Smooth muscle cell of bladder (primary cell): Measurements from ENCODE around the gene NLRC3. TPM values are rescaled to one million over a fixed set of nuclear protein-coding genes. Genes with fewer than 3 reads are reported as not detected.

Source experiments
- total RNA-seq: library from RNA; depleted of rRNA; stranded (reverse); fragments of >200 nt; gene quantifications from 2 replicates; pipeline ENCODE4 v1.2.3, GENCODE V29; 2014

NLRC3 gene
- total RNA-seq: under 0.01 and 0.09 TPM in 2 replicates

DNA sequence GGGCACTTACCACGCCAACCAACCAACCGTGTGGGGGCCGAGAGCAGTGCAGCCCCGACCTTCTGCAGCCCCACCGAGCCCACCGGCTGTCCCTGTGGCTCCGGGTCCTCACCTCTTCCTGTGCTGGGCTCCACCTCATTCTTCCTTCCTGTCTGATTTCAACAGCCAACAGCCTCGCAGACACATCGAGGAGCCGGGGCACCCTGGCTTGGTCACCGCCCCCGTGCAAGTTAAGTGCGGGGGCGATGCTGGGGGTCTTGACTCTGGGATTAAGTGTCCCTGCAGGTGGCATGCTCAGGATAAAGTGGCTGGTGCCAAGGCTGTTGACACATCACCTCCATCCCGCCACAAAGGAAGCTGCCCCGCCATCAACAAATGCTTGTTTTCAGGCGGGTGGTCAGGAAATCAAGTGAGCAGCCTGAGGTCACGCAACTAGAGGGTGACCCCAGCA lies at the start of gene NLRC3:
Gene NLRC3, minus strand, starts transcription at position 102 of the 451 bp plus-strand sequence. CDS start 12,367 bp downstream, outside the sequence.

GRCh38 chr16:3611146-3611975 lies 34.2 kb upstream of the NLRC3 start, which contains the start of gene SLX4:
SLX4 (minus strand) TSS chr16:3611606; CDS start chr16:3608964, 2,642 bp downstream.

DNA sequence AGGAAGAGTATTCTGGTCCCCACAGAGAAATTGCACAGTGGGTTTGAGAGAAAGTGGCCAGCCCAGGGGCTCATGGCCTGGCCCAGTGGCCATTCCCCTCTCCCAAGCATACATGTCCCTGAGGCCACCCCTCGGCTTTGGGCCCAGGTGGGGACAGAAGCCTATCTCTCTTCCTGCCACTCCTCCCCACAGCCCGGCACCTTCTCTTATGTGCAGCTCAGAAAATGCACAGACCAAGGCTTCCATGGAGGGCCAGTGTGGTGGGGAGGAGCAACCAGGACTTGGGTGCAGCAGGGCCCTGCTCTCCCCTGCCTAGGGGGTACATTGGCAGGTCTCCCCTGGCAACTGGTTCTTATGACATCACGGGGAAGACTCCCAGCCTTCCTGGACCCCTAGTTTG lies 82.0 kb downstream of the NLRC3 start, which contains the start of gene C16orf90:
Gene C16orf90, minus strand, starts transcription at position 314 of the 400 bp plus-strand sequence. Its CDS starts 68 bp downstream, at position 246.

Other genes with a start within 250 kb of the NLRC3 start
- gene OR2C1, start 221.5 kb downstream of the NLRC3 start, total RNA-seq: 0.09 and 0.14 TPM in 2 replicates
- gene ZSCAN32, start 176.4 kb downstream of the NLRC3 start, total RNA-seq: 9.5 TPM in 2 replicates
- 4.7 and 5.5 TPM in 2 replicates for gene ZNF174, start 176.2 kb downstream of the NLRC3 start, total RNA-seq
- gene ZNF597, start 133.9 kb downstream of the NLRC3 start, total RNA-seq: 1.3 and 1.4 TPM in 2 replicates
- gene NAA60, start 133.7 kb downstream of the NLRC3 start, total RNA-seq: 7.4 and 10.1 TPM in 2 replicates
- not detected in 2 replicates for gene C16orf90, start 81.9 kb downstream of the NLRC3 start, total RNA-seq
- 24.0 and 30.1 TPM in 2 replicates for gene CLUAP1, start 76.4 kb downstream of the NLRC3 start, total RNA-seq
- 2.1 and 2.7 TPM in 2 replicates for gene SLX4, start 34.2 kb upstream of the NLRC3 start, total RNA-seq
- 16.6 and 17.7 TPM in 2 replicates for gene DNASE1, start 77.3 kb upstream of the NLRC3 start, total RNA-seq
- 51.8 and 56.5 TPM in 2 replicates for gene TRAP1, start 140.1 kb upstream of the NLRC3 start, total RNA-seq